K562 (cell line): ENCODE results near the gene ITGA2B. TPM values are rescaled to one million over a fixed set of nuclear protein-coding genes. Genes with fewer than 3 reads are reported as not detected.

ENCODE experiments used
- CHCHD3 ChIP-seq: fragments of 250-450 bp; sonication (Bioruptor Pico); IDR thresholded peaks from 2 replicates; pipeline ENCODE4 v2.1.2; 2022; ENCODE audit warnings: mild to moderate bottlenecking
- HNRNPH1 ChIP-seq: fragments of 200-400 bp; formaldehyde crosslinking; optimal IDR thresholded peaks from 2 replicates; pipeline ENCODE3; 2017; ENCODE audit warnings: low read depth, mild to moderate bottlenecking, low read length, moderate library complexity
- PPARD ChIP-seq: fragments of 250-450 bp; sonication (Bioruptor Pico); IDR thresholded peaks from 2 replicates; pipeline ENCODE4 v1.8.0; 2022; ENCODE audit warnings: inconsistent platforms, mild to moderate bottlenecking, moderate library complexity
- TAF1 ChIP-seq: IDR thresholded peaks from 2 replicates; pipeline ENCODE4 v1.6.1; 2011; ENCODE audit warnings: mild to moderate bottlenecking, low read length, moderate library complexity; ENCODE audit not compliant: insufficient read depth, control insufficient read depth, severe bottlenecking; ENCODE audit errors: extremely low read depth
- TAF7 ChIP-seq: fragments of 450-650 bp; IDR thresholded peaks from 2 replicates; pipeline ENCODE4 v1.6.1; 2016; ENCODE audit warnings: missing genetic modification characterization, missing compliant biosample characterization
- TAF9B ChIP-seq: fragments of 450-650 bp; IDR thresholded peaks from 2 replicates; pipeline ENCODE4 v1.6.1; 2018; ENCODE audit warnings: mild to moderate bottlenecking; ENCODE audit not compliant: partially characterized antibody
- TCFL5 ChIP-seq: fragments of 250-450 bp; sonication (Bioruptor Pico); conservative IDR thresholded peaks from 2 replicates; pipeline ENCODE4 v1.6.1; 2021; ENCODE audit warnings: mild to moderate bottlenecking, moderate library complexity, matching md5 sums
- XRCC4 ChIP-seq: IDR thresholded peaks from one replicate; pipeline ENCODE4 v1.6.1; 2011; ENCODE audit not compliant: insufficient read depth, insufficient read length; ENCODE audit errors: extremely low read depth
- polyA plus RNA-seq, 8 experiments: library from polyadenylated mRNA; depleted of rRNA in 4 of 8; stranded (reverse) in 5 of 8; unstranded in 3 of 8; fragments of >200 nt; fragmentation: Nextera tagmentation in 2 of 8; fragmentation: Illumina TruSeq in 1 of 8; extraction: Ambion mirVana in 2 of 8; extraction: Trizol in 1 of 8; gene quantifications; 2 replicates each; pipeline versions ENCODE4 v1.2.1 to v1.2.3, GENCODE V29; 2011 to 2014; ENCODE audit warnings: inconsistent platforms in 1 of 8, missing spikeins in 1 of 8
- total RNA-seq, 7 experiments: library from RNA; depleted of rRNA in 6 of 7; stranded (reverse); fragments of >200 nt in 6 of 7; fragmentation: Illumina TruSeq in 2 of 7; extraction: Trizol in 2 of 7; gene quantifications; 2 replicates each; pipeline versions ENCODE4 v1.2.1 to v1.2.3, GENCODE V29; 2011 to 2021; ENCODE audit warnings: low replicate concordance in 1 of 7
- TF ChIP-seq, protein P1 (sequence below): conservative IDR thresholded peaks from 2 replicates; pipeline ENCODE4 v1.6.1; 2011; ENCODE audit warnings: low read depth, mild to moderate bottlenecking, low read length; ENCODE audit not compliant: control insufficient read depth
- TF ChIP-seq, protein P2 (sequence below), 3 experiments: fragments of 200-800 bp in 1 of 3; sonication (Bioruptor generic) in 1 of 3; sonication (generic) in 1 of 3; formaldehyde crosslinking in 1 of 3; IDR thresholded peaks; 2 replicates each; pipeline versions ENCODE4 v1.6.1 to v1.8.0; 2016 to 2022; ENCODE audit warnings: mild to moderate bottlenecking in 2 of 3, missing compliant biosample characterization in 2 of 3, missing genetic modification characterization in 2 of 3, missing genetic modification reagents in 1 of 3
- TF ChIP-seq, protein P3 (sequence below): fragments of 450-650 bp; formaldehyde crosslinking; IDR thresholded peaks from 2 replicates; pipeline ENCODE4 v1.4.0; 2020; ENCODE audit warnings: mild to moderate bottlenecking, moderate library complexity
- TF ChIP-seq, protein P4 (sequence below): IDR thresholded peaks from 2 replicates; pipeline ENCODE4 v1.6.1; 2011; ENCODE audit not compliant: insufficient read length; ENCODE audit errors: extremely low read depth

ITGA2B gene
- total and polyA plus RNA-seq, 9 of the 15 experiments (the other 6 are each of a cell fraction or from before 2014, with no cell fraction given): 1.1 to 26.4 (median 5.6) TPM

DNA sequence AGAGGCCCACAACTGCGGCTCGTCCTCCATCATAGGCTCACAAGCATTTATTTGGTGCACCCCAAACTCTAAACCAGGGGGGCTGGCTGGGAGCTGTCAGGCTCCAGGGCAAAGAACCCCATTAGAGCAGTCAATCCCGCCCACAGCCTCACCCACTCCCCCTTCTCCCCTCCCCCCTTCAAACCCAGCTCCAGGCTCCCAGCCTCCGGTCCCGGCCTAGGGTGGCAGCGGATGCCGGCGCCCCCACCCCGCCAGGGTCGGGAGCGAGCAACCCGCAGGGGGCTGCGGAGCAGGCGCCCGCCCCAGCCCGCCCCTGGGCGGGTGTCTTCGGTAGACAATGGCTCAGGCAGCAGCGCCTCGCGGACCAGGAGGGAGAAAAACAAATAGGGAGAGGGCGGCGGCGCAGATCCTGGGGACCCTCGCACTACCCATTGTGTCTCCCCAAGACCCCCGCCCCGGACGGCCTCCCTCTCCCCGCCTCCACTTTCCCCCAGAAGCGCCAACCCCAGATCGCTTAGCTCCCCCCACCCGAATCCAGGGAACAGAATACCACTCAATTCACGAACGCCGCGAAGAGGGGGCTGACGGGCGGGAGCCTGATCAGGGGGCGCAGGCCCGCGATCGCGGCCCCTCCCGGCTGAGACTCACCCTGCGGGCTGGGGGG, 26.4 kb downstream of the ITGA2B start (continued):
- no peak for TF ChIP-seq XRCC4
- TF ChIP-seq CHCHD3: no peak
- TF ChIP-seq, protein P1, sequence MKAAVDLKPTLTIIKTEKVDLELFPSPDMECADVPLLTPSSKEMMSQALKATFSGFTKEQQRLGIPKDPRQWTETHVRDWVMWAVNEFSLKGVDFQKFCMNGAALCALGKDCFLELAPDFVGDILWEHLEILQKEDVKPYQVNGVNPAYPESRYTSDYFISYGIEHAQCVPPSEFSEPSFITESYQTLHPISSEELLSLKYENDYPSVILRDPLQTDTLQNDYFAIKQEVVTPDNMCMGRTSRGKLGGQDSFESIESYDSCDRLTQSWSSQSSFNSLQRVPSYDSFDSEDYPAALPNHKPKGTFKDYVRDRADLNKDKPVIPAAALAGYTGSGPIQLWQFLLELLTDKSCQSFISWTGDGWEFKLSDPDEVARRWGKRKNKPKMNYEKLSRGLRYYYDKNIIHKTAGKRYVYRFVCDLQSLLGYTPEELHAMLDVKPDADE: no peak
- TF ChIP-seq, protein P2, sequence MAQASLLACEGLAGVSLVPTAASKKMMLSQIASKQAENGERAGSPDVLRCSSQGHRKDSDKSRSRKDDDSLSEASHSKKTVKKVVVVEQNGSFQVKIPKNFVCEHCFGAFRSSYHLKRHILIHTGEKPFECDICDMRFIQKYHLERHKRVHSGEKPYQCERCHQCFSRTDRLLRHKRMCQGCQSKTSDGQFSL (CRISPR knock-in tag; IDR thresholded peaks at IDR 0.05): no peak
- TF ChIP-seq, protein P2 (tag; IDR thresholded peaks at IDR 0.05): 0 out of 4 replicates have a peak, but pooled peaks of 1 of the 2 experiments have one; percentile 17
- TF ChIP-seq TAF7: no peak
- no peak for TF ChIP-seq TCFL5 (CRISPR knock-in tag)
- TF ChIP-seq, protein P3, sequence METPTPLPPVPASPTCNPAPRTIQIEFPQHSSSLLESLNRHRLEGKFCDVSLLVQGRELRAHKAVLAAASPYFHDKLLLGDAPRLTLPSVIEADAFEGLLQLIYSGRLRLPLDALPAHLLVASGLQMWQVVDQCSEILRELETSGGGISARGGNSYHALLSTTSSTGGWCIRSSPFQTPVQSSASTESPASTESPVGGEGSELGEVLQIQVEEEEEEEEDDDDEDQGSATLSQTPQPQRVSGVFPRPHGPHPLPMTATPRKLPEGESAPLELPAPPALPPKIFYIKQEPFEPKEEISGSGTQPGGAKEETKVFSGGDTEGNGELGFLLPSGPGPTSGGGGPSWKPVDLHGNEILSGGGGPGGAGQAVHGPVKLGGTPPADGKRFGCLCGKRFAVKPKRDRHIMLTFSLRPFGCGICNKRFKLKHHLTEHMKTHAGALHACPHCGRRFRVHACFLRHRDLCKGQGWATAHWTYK (CRISPR knock-in tag): no peak
- no peak for TF ChIP-seq PPARD (CRISPR knock-in tag)
- TF ChIP-seq, protein P4, sequence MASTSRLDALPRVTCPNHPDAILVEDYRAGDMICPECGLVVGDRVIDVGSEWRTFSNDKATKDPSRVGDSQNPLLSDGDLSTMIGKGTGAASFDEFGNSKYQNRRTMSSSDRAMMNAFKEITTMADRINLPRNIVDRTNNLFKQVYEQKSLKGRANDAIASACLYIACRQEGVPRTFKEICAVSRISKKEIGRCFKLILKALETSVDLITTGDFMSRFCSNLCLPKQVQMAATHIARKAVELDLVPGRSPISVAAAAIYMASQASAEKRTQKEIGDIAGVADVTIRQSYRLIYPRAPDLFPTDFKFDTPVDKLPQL: no peak
- TF ChIP-seq HNRNPH1: no peak
- TF ChIP-seq TAF9B: no peak
- TF ChIP-seq TAF1: no peak
